Measurements from ENCODE around the gene RSPO1. TPM values are rescaled to one million over a fixed set of nuclear protein-coding genes. Genes with fewer than 3 reads are reported as not detected.

RSPO1 gene
- total and polyA plus RNA-seq, 10 of the 15 experiments (the other 5 are each of a cell fraction or from before 2014, with no cell fraction given), result not detected

GRCh38 chr1:37682334-37682987, 47.8 kb upstream of the RSPO1 start:
- Histone ChIP-seq H3K79me2 (ENCODE audit: control insufficient read depth, insufficient read depth, low read length) (no peaks in the 10 kb centered on the region), H3K4me3 (no peak overlapping the region), H3K4me1 (ENCODE audit: control insufficient read depth, insufficient read depth, low read length) (peaks cover 3% of the 10 kb centered on the region), H3K27me3 (replicated peaks in 1 of 2; ENCODE audit: control insufficient read depth in 2 of 2, insufficient read depth in 2 of 2, low read length in 1 of 2) (no peaks in the 10 kb centered on the region), H3K9ac (ENCODE audit: control insufficient read depth, insufficient read depth, low read length) (no peak overlapping the region), H3K36me3 (ENCODE audit: control insufficient read depth in 2 of 2, insufficient read depth in 2 of 2, low read length in 1 of 2) (peaks cover 1 to 16% of the 10 kb centered on the region in 2 experiments), H3K9me3 (replicated peaks; ENCODE audit: control insufficient read depth, insufficient read depth, low read length) (no peaks in the 10 kb centered on the region), H3K27ac (ENCODE audit: control insufficient read depth, insufficient read depth) (no peak overlapping the region; the same call in 1 of the 2 replicates), H4K20me1 (ENCODE audit: control insufficient read depth, insufficient read depth) (no peaks in the 10 kb centered on the region), H3K4me2 (ENCODE audit: control insufficient read depth, insufficient read depth) (no peak overlapping the region; the same call in 1 of the 2 replicates), H2AFZ (ENCODE audit: control insufficient read depth, low read depth, low read length) (peak overlapping the region; percentile 72)
- ChIA-PET POLR2A (interaction anchor here (1.1 to 1.6 kb wide), 3 partner anchors 9 to 195 kb away, joined by 3 to 5 read pairs (median 4); a partner anchor contains a TSS), RAD21 (ENCODE audit: unreplicated experiment) (interaction anchor here (0.8 to 6.7 kb wide), 15 partner anchors 8 to 233 kb away, joined by 3 to 105 read pairs (median 4); partner anchors contain the start of genes CDCA8, EPHA10, GNL2 and MTF1), CTCF (interaction anchor here (0.6 to 21.1 kb wide), 48 partner anchors 9 to 538 kb away, joined by 3 to 521 read pairs (median 4); partner anchors contain the start of genes C1orf122, CDCA8, DNALI1 and EPHA10), SMC1A (ENCODE audit: uncharacterized antibody, unreplicated experiment) (interaction anchor here (0.7 to 13.6 kb wide), 22 partner anchors 8 to 248 kb away, joined by 3 to 245 read pairs (median 4); partner anchors contain the start of genes GNL2 and SNIP1)
- BruUV-seq (replicated peaks), result no TSS peak
- 80% methylated on average over 5 of the region's 5 CpGs for WGBS (ENCODE audit: insufficient coverage, insufficient replicate concordance, low lambda C conversion rate, missing lambda C conversion rate)
- in situ Hi-C loops (cut with MboI) (loop anchor here (5.0 kb wide), 1 partner anchor 125 kb away; the partner anchor contains the start of gene DNALI1), intact Hi-C loops (cut with micrococcal nuclease; ENCODE audit: unreplicated experiment) (loop anchor here (1.0 to 2.0 kb wide), 3 partner anchors 79 to 228 kb away; no protein-coding TSS in a partner anchor)
- no peak for DNase-seq (ENCODE audit: low read depth, low spot score)
- peak; percentile 77 for FAIRE-seq
- ATAC-seq, result peak; percentile 94
- no peak for TF ChIP-seq PBX3 (IDR thresholded peaks at IDR 0.05; ENCODE audit: insufficient replicate concordance, low read depth, low read length)
- 0 out of 2 replicates have a peak, but pooled peaks have one; percentile 17 for TF ChIP-seq ATF7 (IDR thresholded peaks at IDR 0.05; ENCODE audit: low read depth)
- no peak for TF ChIP-seq SUZ12 (IDR thresholded peaks at IDR 0.05; ENCODE audit: unreplicated experiment)
- TF ChIP-seq MYC (IDR thresholded peaks at IDR 0.05; ENCODE audit: insufficient read depth, insufficient read length, insufficient replicate concordance, low read length, severe bottlenecking), result no peak
- no peak for TF ChIP-seq USF1 (IDR thresholded peaks at IDR 0.05; ENCODE audit: borderline replicate concordance, extremely low read length, insufficient read depth, low read depth, low read length)
- TF ChIP-seq TCF7 (IDR thresholded peaks at IDR 0.05; ENCODE audit: borderline replicate concordance), result peak; percentile 39; the same call in 1 of the 2 replicates
- no peak for TF ChIP-seq POLR2AphosphoS2 (IDR thresholded peaks at IDR 0.05; ENCODE audit: low read depth, low read length)
- TF ChIP-seq HDAC6 (IDR thresholded peaks at IDR 0.05; ENCODE audit: unreplicated experiment), result no peak
- TF ChIP-seq ZNF384 (IDR thresholded peaks at IDR 0.05; ENCODE audit: borderline replicate concordance, low read depth, low read length), result no peak
- TF ChIP-seq JUND (IDR thresholded peaks at IDR 0.05; ENCODE audit: low read depth, low read length), result no peak
- TF ChIP-seq IKZF1 (conservative IDR thresholded peaks at IDR 0.05), result no peak
- TF ChIP-seq SMAD1 (IDR thresholded peaks at IDR 0.05; ENCODE audit: low read depth, partially characterized antibody), result no peak
- no peak for TF ChIP-seq GABPA (IDR thresholded peaks at IDR 0.05; ENCODE audit: low read depth)
- TF ChIP-seq ASH2L (IDR thresholded peaks at IDR 0.05; ENCODE audit: borderline replicate concordance, low read depth), result no peak
- no peak for TF ChIP-seq CHD1 (IDR thresholded peaks at IDR 0.05; ENCODE audit: low read depth, low read length)
- no peak for TF ChIP-seq PML (IDR thresholded peaks at IDR 0.05; ENCODE audit: low read length)
- no peak for TF ChIP-seq EZH2 (IDR thresholded peaks at IDR 0.05; ENCODE audit: borderline replicate concordance, control insufficient read depth, low read depth, low read length)
- no peak for TF ChIP-seq RELB (IDR thresholded peaks at IDR 0.05; ENCODE audit: low read depth)
